GM12865 (cell line): ENCODE results near the gene SPRR1B.

Experiments used
- DNase-seq: peaks from one replicate; pipeline ENCODE4 v3.0.0; 2010; ENCODE audit warnings: low read depth
- H3K4me3 ChIP-seq: 2 replicates; pipeline ENCODE4 v1.5.1; 2011; ENCODE audit warnings: mild to moderate bottlenecking, low read depth, low read length, control low read depth
- TF ChIP-seq, protein P1 (sequence below): IDR thresholded peaks from 2 replicates; pipeline ENCODE4 v1.5.1; 2011; ENCODE audit warnings: low read length, control low read depth, low read depth, inconsistent platforms; ENCODE audit not compliant: insufficient read depth; ENCODE audit errors: missing control alignments

Gene SPRR1B

DNA sequence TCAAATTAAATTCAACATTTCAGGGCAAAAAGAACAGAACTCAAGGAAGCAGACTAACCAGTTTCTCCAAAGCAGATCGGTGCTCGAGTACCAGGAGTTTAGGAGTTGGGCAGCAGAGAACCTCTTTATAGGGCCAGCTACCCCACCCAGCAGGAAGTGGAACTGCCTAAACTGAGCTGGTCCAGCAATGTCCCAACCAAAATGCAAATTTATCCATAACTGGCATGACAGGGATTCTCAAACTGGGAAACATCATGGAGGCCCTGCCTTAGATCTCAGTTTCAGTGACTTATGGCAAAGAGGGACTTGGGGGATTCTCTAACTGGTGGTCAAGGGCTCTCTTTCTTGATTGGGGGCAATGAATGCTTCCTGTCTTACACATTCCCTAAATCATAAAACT is 40.5 kb downstream of the SPRR1B start, which contains the start of gene SPRR2B:
SPRR2B (minus strand) TSS at position 101 of the 400 bp plus-strand sequence. CDS start 772 bp downstream, outside the sequence.
- no peak for DNase-seq
- TF ChIP-seq, protein P1, sequence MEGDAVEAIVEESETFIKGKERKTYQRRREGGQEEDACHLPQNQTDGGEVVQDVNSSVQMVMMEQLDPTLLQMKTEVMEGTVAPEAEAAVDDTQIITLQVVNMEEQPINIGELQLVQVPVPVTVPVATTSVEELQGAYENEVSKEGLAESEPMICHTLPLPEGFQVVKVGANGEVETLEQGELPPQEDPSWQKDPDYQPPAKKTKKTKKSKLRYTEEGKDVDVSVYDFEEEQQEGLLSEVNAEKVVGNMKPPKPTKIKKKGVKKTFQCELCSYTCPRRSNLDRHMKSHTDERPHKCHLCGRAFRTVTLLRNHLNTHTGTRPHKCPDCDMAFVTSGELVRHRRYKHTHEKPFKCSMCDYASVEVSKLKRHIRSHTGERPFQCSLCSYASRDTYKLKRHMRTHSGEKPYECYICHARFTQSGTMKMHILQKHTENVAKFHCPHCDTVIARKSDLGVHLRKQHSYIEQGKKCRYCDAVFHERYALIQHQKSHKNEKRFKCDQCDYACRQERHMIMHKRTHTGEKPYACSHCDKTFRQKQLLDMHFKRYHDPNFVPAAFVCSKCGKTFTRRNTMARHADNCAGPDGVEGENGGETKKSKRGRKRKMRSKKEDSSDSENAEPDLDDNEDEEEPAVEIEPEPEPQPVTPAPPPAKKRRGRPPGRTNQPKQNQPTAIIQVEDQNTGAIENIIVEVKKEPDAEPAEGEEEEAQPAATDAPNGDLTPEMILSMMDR, result no peak
- no peak within 1 kb of the TSS for H3K4me3 ChIP-seq

DNA sequence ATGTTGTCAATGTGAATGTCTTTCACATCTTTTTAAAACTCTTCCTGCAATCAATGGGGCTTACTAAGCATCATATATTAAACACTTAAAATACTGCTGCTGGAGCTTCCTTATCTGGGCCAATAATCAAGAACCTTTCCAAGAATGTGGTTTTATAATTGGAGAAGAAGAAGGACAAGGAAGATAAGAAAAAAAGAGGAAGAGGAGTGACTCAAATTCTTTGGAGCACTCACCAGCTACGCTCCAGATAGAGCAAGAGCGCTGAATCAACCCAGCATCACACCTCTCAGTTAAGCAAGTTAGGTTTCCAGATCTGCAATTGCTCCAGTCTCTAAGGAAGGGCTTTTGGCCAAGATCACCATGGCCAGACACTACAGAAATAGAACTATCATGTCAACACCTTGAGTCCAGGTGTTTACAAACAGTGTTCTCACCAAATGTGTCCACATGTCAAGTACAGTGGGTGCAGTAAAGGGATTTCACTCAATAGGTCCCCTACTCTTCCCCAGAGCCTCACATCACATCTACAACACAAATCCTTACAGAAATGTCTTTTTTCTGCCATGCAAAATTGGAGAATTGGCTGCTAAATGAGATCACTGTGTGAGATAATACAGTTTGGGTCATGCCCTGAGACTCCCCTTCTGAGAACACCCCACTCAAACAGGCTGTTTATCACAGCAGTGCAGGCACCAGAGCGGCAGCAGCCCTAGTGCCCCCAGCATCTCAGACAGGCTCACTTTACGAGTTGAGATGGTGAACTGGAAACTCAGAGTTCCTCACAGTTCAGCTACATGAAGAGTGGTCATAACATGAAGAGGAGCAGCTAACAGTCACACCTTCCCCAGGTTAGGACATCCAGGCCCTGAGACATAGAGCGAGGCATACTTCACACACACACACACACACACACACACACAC is 42.1 kb downstream of the SPRR1B start:
- no peak for DNase-seq
- TF ChIP-seq, protein P1, result no peak
- no peak overlapping the region for H3K4me3 ChIP-seq

DNA sequence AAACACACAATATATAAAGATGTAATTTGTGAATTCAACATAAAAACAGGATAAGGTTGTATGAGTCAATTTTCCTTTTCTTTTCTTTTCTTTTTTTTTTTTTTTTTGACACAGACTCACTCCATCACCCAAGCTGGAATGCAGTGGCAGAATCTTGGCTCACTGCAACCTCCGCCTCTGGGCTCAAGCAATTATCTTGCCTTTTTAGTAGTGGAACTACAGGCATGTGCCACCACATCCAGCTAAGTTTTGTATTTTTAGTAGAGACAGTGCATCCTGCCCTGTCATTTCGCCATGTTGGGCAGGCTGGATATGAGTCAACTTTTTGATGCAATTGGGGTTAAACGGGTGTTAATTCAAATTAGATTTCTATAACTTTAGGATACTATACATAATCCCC is 50.7 kb downstream of the SPRR1B start:
- no peak overlapping the region for H3K4me3 ChIP-seq
- TF ChIP-seq, protein P1, result no peak
- no peak for DNase-seq
